ENCODE data around the gene SEMA5B.

- TF ChIP-seq, protein P1, sequence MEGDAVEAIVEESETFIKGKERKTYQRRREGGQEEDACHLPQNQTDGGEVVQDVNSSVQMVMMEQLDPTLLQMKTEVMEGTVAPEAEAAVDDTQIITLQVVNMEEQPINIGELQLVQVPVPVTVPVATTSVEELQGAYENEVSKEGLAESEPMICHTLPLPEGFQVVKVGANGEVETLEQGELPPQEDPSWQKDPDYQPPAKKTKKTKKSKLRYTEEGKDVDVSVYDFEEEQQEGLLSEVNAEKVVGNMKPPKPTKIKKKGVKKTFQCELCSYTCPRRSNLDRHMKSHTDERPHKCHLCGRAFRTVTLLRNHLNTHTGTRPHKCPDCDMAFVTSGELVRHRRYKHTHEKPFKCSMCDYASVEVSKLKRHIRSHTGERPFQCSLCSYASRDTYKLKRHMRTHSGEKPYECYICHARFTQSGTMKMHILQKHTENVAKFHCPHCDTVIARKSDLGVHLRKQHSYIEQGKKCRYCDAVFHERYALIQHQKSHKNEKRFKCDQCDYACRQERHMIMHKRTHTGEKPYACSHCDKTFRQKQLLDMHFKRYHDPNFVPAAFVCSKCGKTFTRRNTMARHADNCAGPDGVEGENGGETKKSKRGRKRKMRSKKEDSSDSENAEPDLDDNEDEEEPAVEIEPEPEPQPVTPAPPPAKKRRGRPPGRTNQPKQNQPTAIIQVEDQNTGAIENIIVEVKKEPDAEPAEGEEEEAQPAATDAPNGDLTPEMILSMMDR (IDR thresholded peaks at IDR 0.05) = no peak
- no peak for TF ChIP-seq ZFX (IDR thresholded peaks at IDR 0.05; ENCODE audit: borderline replicate concordance)
These were observed 57.7 kb downstream of the SEMA5B start for GRCh38 chr3:122969585-122970469.
